ENCODE results near the gene JTB. TPM values are rescaled to one million over a fixed set of nuclear protein-coding genes. Genes with fewer than 3 reads are reported as not detected.
"Not testable (repeated sequence)": the region's sequence is repeated elsewhere in the genome, so short reads cannot be mapped to it uniquely, and the experiment has no call there.

JTB gene
- polyA plus RNA-seq (ENCODE audit: insufficient read length in 4 of 4): 100 to 1,000 TPM; 106 to 122 (median 113) TPM

DNA sequence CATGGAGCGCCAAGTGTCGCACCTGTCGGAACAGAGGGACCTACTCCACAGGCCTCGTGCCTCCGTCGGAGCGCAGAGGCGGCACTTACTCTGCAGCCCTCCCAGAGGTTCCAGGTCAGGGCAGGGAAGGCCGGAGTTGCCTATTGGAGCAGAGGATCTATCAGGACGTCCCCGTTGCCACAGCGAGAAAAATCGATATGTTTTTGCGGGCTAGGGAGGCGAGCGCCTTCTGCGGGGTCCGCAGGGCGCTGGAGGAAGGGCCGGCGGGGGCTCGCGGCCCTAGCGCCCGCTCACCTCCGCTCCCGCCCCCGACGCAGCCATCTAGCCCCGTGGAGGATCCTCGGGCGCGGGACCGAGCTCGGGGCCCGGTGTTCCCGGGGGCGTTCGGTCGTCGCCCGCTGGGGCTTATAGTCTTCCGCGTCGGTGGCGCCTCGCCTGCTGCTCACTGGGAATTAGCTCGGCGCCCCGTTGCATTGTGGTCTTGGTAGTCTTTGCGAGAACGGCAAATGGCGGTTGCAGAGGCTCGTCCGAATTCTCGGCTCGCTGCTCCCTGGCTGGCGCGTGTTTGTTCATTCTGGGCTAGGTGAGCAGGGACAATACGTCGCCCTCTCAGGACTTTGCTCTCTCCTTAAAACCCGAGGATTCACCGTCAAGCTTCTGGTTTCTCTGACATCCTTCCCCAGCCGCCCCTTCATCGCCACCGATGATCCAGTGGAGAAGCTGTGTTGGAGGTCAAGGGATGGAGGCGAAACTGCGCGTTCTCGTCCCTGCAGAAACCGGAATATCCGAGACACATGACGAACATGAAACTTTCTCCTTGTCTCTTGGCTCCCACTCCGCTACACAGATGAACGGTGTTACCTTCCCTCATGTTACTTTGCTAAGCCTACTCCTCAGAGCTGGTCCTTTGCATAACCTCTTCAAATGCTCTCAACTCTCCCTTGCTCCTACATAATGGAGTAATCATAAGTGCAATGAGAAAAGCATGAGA lies at the start of gene JTB:
TSS of gene JTB (minus strand) at position 425 of the 991 bp plus-strand sequence. CDS start at position 3, 422 bp downstream.
- peak in 2 of 4 donors; percentile 76 to 77 for DNase-seq (ENCODE audit: low read depth in 4 of 4, low spot score in 3 of 4)

DNA sequence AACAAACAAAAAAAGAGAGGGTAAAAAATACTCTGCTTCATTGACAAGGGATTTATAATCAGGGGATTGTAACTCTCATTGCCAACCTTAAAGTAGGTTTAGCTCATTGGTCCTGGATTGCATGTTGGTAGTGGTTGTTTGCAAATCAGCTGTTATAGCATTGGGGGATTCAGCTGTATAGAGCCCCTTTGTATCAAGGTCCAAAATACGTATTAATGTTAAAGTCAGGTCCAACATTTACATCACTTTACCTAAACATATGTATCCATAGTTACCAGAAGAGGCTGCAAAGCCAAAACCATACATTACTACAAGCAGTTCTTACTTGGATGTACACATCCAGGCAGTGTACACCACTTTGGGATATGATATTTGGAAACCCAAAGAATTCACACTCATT lies 42.5 kb upstream of the JTB start:
- DNase-seq (ENCODE audit: low read depth in 4 of 4, low spot score in 3 of 4): no peak

DNA sequence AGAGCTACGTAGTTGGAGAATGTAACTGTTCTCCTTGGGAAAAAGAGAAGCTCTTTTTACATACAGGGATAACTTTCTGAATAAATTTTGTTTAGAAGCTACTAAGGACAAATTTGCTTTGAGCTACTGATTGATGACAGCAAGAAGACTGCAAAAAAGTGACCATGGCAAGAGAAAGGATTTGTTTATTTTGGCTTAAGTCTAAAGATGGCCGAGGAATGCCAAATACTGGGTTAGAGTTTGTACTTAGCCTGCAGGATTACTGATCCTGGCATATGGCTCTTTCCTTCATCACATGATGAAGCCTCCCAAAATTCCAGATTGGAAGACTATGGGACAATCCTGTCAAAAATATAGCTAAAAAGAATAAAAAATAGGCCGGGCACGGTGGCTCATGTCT lies 41.8 kb upstream of the JTB start:
- no peak for DNase-seq (ENCODE audit: low read depth in 4 of 4, low spot score in 3 of 4)

DNA sequence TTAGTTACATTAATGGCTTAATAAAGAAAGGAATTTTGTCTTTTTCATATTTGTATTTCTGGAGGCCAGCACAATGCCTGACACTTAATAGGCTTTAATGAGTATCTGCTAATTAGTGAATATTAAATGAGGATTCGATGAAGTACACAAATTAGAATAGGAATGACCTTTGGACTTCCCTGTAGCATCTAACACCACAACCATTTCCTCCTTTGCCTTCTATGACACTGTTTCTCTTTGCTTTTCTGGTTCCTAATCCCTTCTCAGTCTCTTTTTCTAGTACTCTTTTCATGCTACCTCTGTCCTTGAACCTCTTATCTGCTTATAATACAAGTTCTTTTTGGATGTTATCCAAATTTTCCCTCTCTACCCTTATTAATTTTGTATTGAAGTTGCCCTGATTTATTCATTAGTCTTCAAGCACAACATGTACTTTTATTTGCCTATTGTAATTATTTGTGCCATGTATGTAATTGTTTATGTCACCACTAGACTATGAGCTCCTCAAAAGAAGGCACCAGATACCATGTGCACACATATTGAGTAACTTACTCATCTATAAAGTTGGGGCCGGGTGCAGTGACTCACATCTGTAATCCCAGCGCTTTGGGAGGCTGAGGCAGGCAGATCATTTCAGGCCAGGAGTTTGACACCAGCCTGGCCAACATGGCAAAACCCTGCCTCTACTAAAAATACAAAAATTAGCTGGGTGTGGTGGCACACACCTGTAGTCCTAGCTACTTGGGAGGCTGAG lies 36.9 kb upstream of the JTB start:
- DNase-seq (ENCODE audit: low read depth in 4 of 4, low spot score in 3 of 4): no peak

DNA sequence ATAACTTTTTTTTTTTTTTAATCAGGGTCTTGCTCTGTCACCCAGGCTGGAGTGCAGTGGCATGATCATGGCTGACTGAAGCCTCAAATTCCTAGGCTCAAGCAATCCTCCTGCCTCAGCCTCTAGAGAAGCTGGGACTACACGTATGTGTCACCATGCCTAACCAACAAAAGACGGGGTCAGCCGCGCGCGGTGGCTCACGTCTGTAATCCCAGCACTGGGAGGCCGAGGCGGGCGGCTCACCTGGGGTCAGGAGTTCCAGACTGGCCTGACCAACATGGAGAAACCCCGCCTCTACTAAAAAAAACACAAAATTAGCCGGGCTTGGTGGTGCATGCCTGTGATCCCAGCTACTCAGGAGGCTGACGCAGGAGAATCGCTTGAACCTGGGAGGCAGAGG lies 35.1 kb upstream of the JTB start:
- not testable (repeated sequence) for DNase-seq (ENCODE audit: low read depth in 4 of 4, low spot score in 3 of 4)

DNA sequence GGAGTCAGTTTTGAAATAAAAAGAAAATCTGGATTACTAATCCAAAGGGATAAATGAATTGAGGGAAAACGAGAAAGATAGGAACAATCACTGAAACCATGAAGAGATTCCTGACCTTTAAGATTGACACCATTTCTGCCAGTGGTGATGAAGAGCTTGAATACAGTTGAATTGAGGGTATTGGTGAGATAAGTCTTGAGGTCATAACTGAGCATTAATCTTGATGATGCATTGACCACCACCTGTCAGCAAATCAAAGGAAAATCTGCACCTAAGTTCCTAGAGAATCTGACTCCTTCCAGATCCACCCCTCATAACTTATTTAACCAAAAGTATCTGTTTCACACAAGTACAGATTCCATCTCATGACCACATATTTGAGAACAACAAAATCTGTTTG lies 34.7 kb upstream of the JTB start:
- DNase-seq (ENCODE audit: low read depth in 4 of 4, low spot score in 3 of 4): no peak

DNA sequence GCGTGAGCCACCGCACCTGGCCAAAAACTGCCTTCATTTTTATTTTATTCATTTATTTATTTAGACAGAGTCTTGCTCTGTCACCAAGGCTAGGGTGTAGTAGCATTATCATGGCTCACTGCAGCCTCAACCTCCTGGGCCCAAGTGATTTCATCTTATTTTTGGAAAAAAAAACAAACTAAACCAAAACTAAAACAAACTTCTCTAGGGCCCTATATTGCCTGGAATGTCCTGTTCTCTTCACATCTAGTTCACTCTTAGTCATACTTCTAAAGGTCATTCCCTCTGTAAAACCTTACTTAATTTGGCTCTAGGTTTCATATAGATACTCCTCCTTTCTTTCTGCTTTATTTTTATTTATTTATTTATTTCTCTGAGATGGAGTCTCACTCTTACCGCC lies 28.7 kb upstream of the JTB start:
- no peak for DNase-seq (ENCODE audit: low read depth in 4 of 4, low spot score in 3 of 4)

DNA sequence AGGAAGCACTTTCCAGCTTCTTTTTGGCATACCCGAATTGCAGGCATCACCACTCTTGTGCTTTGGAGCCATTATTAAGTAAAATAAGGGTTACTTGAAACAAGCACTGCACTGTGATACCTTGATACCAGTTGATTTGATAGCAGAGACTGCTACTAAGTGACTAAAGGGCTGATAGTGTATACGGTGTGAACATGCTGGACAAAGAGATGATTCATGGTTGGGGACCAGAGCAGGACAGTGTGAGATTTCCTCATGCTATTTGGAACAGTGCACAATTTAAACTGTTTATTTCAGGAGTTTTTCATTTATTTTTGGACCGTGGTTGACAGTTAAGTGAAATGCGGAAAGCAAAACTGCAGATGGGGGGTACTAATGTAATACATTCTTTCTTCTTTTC lies 22.9 kb upstream of the JTB start:
- DNase-seq (ENCODE audit: low read depth in 4 of 4, low spot score in 3 of 4): no peak

DNA sequence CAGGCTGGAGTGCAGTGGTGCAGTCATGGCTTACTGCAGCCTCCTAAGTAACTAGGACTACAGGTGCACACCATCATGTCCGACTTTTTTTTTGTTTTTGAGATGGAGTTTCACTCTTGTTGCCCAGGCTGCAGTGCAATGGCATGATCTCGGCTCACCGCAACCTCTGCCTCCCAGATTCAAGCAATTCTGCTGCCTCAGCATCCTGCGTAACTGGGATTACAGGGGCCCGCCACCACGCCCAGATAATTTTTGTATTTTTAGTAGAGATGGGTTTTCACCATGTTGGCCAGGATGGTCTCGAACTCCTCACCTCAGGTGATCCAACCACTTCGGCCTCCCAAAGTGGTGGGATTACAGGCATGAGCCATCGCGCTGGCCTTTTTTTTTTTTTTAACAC lies 19.4 kb upstream of the JTB start:
- DNase-seq (ENCODE audit: low read depth in 4 of 4, low spot score in 3 of 4): not testable (repeated sequence)

DNA sequence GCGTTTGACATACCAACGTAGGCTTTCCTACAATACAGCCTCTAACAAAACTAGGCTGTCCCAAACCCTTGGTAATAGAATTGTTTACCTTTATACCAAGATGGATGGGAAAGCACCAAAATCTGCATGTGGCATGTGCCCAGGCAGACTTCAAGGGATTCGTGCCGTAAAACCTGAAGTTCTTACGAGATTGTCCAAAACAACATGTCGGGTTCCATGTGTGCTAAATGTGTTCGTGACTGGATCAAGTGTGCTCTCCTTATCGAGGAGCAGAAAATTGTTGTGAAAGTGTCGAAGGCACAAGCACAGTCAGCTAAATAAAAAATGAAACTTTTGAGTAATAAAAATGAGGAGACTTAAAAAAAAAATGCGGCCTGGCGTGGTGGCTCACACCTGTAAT lies 18.2 kb upstream of the JTB start:
- DNase-seq (ENCODE audit: low read depth in 4 of 4, low spot score in 3 of 4): no peak

DNA sequence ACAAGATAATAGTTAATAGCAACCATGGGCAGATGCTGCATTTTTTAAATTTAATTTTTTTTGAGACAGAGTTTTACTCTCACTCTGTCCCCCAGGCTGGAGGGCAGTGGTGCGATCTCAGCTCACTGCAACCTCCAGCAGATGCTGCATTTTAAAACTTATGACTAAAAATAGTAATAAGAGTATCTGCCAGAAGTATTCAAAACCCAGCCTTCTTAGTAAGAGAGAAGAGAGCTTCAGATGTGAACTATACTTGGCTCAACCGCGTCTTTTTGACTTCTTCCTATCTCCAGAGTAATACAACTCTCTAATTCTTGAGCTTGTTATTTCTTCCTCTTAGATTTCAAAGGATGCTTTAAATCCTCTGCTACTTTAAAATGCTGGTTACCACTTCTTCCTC lies 17.7 kb upstream of the JTB start:
- no peak for DNase-seq (ENCODE audit: low read depth in 4 of 4, low spot score in 3 of 4)

DNA sequence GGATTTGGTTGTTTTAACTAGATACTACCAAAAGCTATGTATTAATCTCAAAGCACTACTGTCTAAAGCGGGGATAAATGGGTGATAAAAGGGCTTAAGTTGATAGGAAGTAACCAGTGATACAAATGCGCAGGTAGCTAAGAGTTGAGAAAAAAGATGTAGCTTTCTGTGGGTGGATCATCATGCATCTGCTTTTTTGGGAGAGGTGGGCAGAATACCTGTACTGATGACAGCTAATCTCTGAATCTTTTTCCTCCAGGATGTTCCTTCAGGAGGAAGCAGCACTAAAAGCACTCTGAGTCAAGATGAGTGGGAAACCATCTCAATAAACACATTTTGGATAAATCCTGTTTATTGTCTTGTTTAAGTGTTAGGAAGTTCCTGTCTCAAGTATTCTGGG lies 14.3 kb upstream of the JTB start:
- DNase-seq (ENCODE audit: low read depth in 4 of 4, low spot score in 3 of 4): no peak

DNA sequence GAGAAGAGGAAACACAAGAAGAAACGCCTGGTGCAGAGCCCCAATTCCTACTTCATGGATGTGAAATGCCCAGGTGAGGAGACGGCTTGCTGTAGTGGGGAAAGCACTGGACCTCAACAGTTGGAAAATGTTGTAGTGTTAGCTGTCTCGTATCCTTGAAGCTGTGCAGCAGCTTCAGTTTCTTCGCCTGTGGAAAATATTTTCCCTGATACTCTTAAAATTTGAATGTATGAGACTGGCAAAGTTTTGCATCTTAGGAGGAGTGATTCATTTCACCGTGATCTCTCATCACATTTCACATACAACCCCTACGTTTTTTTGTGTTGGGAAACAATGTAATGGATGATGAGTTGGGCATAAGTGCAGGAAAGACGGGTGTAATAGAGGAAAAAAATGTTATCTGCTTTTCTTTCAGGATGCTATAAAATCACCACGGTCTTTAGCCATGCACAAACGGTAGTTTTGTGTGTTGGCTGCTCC lies 13.7 kb upstream of the JTB start:
- no peak for DNase-seq (ENCODE audit: low read depth in 4 of 4, low spot score in 3 of 4)

DNA sequence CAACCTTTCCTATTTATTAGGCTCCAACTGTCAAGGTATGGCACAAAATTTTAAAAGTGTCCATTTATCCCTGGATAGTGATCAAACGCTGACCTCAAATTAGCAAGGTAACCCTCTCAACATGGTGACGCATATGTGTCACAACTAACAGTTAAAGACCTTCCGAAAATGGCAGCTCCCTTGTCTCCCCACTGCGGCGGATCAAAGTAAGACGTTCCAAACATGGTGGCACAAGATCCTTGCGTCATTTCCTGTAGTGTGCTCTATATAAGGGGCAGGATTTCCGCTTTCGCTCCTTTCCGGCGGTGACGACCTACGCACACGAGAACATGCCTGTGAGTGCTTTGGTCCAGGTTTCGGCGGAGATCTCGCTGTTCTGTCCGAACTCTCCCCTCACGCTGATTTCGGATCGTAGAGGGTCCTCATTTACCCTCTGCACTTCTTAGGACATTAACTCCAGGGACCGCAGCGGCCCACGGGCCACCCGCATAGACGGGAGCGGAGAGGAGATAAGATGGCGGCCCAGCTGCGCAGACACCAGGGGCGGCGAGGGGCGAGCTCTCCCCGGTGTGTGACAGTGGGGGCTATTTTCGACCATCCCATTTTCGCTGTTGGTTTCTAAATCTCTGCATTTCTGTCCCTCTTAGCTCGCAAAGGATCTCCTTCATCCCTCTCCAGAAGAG lies 13.1 kb upstream of the JTB start, which contains the start of gene RPS27:
TSS of gene RPS27 (plus strand) at position 295 of the 683 bp plus-strand sequence. CDS start at position 330, 35 bp downstream.
- peak; percentile 96 to 98 (median 98) for DNase-seq (ENCODE audit: low read depth in 4 of 4, low spot score in 3 of 4)

DNA sequence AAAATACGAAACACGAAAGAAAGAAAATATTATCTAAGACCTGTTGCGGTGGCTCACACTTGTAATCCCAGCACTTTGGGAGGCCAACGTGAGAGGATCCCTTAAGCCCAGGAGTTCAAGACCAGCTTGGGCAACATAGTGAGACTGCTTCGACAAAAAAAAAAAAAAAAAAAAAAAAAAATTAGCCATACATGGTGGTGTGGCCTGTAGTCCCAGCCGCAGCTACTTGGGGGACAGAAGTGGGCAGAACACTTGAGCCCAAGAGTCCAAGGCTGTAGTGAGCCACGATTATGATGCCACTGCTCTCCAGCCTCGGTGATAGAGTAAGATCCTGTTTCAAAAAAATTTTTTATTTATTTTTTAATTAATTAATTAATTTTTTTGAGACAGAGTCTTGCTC lies 10.1 kb upstream of the JTB start:
- no peak for DNase-seq (ENCODE audit: low read depth in 4 of 4, low spot score in 3 of 4)

DNA sequence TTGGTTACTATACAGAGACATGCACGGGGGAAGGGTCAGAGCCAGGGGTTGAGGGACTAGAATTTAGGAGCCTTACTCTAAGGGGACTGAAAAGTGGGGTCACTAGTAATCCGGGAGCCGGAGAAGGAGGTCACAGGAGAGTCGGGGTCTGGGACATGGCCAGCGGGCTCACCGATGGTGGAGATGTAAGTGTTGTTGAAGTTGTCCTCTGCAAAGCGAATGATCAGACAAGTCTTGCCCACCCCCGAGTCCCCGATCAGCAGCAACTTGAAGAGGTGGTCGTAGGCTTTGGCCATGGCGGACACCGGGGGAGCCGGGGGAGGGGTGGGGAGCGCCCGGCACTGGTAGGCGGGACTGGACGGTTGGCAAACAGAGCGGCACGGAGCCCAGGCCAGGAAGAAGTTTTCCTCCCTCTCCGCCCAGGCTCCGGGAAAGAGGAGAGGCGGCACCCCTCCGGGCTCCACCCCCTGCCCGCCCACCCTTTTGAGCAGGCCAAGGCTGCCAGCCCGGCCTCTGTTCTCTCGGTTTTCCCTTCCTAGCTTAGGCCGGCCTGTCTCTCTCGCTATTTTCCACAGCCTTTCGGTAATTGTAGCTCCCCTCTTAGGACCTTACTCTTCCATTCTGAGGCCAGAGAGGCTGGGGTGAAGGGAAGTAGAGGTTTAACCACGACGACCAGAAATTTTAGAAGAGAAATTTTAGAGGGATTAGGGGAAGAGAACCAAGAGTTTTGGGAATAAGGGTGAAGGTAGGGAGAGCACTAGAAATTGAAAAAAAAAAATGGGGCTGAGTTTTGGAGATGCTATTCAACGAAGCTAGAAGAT lies 8.7 kb upstream of the JTB start, which contains the start of gene RAB13:
TSS of gene RAB13 (minus strand) at position 399 of the 821 bp plus-strand sequence. CDS start at position 296, 103 bp downstream.
- DNase-seq (ENCODE audit: low read depth in 4 of 4, low spot score in 3 of 4): peak in 2 of 4 donors; percentile 67 to 80

DNA sequence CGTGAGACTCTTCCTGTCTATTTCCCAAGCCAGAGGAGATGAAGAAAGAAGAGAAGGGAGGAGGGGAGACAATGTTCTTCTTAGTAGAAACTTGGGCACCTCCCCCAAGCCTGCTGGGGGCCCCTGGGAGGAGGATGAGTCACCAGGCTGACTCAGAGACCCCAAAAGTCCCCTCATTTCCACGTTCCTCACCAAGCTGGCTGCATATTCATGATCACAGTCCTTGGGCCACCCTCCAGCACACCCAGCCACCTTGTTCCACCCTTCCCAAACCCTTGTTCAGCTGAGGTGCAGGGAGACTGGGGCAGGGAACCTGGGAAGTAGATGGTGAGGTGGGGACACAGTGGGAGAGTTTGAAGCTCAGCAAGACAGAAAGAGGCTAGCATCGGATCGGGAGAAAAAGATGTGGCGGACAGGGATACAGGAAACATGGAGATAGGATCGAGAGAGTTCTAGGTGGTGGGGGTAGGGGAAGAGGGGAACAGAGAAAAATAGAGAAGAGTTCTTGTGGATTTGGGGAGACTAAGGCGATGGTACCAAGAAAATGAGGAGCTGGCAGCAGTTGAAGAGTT lies 8.0 kb upstream of the JTB start:
- DNase-seq (ENCODE audit: low read depth in 4 of 4, low spot score in 3 of 4): no peak

DNA sequence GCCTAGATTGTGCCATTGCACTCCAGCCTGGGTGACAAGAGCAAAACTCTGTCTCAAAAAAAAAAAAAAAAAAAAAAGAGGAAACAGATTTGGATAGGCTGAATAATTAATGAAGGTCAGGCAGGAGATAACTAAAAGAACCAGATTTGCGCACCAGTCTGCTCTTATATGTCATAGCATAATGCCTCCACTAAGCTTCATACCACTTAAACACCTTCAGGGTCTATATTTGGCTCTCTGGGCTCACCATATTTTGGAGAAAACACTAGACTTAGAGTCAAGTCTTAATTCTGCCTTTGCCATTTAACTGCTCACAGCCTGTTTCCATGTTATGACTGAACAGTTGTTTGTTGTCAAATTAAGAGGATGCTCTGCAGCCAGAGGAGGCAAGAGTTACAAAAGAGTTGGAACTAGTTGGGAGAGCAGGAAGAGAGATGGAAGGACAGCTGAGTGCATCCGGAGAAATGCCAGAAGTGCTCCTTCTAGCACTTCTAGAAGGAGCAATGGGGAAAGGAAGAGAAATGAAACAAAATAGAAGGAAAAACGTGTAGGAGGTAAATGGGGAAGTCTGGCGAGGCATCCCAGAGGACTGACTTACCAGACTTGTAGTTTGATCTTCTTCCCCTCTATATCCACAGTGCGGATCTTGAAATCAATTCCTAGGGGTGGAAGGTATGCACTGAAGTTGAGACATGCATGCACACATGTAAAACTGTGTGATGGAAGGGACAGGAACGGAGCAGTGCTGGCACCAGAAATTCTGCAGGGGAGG lies 6.8 kb upstream of the JTB start:
- no peak for DNase-seq (ENCODE audit: low read depth in 4 of 4, low spot score in 3 of 4)

DNA sequence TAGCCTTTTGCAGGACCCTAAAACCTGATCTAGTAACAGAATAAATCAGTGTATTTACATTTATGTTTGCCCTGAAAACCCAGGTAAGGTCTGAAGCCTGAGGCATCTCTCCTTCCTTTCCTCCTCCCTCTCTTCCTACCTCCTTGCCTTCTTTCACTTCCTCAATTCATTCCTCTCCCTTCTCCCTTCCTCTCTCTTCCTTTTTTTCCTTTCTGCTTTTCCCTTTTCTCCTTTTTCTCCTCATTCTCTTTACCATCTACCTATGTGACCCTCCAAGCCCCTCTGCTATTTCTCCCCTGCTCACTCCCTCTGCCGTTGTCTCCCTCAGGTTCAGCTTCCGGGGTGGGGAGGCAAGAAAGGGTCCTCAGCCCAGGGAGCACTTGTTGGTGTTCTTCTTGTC lies 4.3 kb upstream of the JTB start:
- DNase-seq (ENCODE audit: low read depth in 4 of 4, low spot score in 3 of 4): not testable (repeated sequence)

All from right renal pelvis (tissue), 4 donors.